ENCODE measurements around the gene YBX2.

The YBX2 gene

GRCh38 chr17:7262935-7263800, 31.3 kb downstream of the YBX2 start (continued):
- TF ChIP-seq ZNF530 (tag by site-specific recombination; IDR thresholded peaks at IDR 0.05; ENCODE audit: low read depth) (no peak), ZNF223 (tag by site-specific recombination; IDR thresholded peaks at IDR 0.05) (no peak), ZNF214 (tag by site-specific recombination; IDR thresholded peaks at IDR 0.05; ENCODE audit: borderline replicate concordance) (no peak), ZBTB8A (tag by site-specific recombination; IDR thresholded peaks at IDR 0.05) (no peak), ZNF426 (tag by site-specific recombination; IDR thresholded peaks at IDR 0.05) (no peak), ZNF184 (tag by site-specific recombination; IDR thresholded peaks at IDR 0.05) (no peak), ZNF596 (tag by site-specific recombination; IDR thresholded peaks at IDR 0.05) (no peak), ZXDB (tag by site-specific recombination; IDR thresholded peaks at IDR 0.05) (no peak), ZNF146 (tag by site-specific recombination; IDR thresholded peaks at IDR 0.05) (no peak), SCRT2 (tag by site-specific recombination; IDR thresholded peaks at IDR 0.05) (no peak), KLF16 (tag by site-specific recombination; IDR thresholded peaks at IDR 0.05) (no peak), ZNF548 (tag by site-specific recombination; IDR thresholded peaks at IDR 0.05) (no peak), YY1 (tag by site-specific recombination; IDR thresholded peaks at IDR 0.05) (no peak), MEIS1 (CRISPR knock-in tag; IDR thresholded peaks at IDR 0.05; ENCODE audit: borderline replicate concordance) (no peak), ZSCAN16 (tag by site-specific recombination; IDR thresholded peaks at IDR 0.05) (no peak), ZNF510 (tag by site-specific recombination; IDR thresholded peaks at IDR 0.05; ENCODE audit: insufficient replicate concordance) (no peak), ZNF654 (tag by site-specific recombination; IDR thresholded peaks at IDR 0.05; ENCODE audit: low read depth) (no peak), ZNF76 (tag by site-specific recombination; IDR thresholded peaks at IDR 0.05; ENCODE audit: borderline replicate concordance, low read depth) (no peak), IKZF3 (tag by site-specific recombination; IDR thresholded peaks at IDR 0.05) (no peak), ZNF416 (tag by site-specific recombination; IDR thresholded peaks at IDR 0.05) (no peak), ZNF585B (tag by site-specific recombination; IDR thresholded peaks at IDR 0.05) (no peak), ZNF558 (tag by site-specific recombination; IDR thresholded peaks at IDR 0.05) (no peak)
- TF ChIP-seq, protein P1, sequence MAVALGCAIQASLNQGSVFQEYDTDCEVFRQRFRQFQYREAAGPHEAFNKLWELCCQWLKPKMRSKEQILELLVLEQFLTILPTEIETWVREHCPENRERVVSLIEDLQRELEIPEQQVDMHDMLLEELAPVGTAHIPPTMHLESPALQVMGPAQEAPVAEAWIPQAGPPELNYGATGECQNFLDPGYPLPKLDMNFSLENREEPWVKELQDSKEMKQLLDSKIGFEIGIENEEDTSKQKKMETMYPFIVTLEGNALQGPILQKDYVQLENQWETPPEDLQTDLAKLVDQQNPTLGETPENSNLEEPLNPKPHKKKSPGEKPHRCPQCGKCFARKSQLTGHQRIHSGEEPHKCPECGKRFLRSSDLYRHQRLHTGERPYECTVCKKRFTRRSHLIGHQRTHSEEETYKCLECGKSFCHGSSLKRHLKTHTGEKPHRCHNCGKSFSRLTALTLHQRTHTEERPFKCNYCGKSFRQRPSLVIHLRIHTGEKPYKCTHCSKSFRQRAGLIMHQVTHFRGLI (tag by site-specific recombination; IDR thresholded peaks at IDR 0.05): no peak
- TF ChIP-seq, protein P2, sequence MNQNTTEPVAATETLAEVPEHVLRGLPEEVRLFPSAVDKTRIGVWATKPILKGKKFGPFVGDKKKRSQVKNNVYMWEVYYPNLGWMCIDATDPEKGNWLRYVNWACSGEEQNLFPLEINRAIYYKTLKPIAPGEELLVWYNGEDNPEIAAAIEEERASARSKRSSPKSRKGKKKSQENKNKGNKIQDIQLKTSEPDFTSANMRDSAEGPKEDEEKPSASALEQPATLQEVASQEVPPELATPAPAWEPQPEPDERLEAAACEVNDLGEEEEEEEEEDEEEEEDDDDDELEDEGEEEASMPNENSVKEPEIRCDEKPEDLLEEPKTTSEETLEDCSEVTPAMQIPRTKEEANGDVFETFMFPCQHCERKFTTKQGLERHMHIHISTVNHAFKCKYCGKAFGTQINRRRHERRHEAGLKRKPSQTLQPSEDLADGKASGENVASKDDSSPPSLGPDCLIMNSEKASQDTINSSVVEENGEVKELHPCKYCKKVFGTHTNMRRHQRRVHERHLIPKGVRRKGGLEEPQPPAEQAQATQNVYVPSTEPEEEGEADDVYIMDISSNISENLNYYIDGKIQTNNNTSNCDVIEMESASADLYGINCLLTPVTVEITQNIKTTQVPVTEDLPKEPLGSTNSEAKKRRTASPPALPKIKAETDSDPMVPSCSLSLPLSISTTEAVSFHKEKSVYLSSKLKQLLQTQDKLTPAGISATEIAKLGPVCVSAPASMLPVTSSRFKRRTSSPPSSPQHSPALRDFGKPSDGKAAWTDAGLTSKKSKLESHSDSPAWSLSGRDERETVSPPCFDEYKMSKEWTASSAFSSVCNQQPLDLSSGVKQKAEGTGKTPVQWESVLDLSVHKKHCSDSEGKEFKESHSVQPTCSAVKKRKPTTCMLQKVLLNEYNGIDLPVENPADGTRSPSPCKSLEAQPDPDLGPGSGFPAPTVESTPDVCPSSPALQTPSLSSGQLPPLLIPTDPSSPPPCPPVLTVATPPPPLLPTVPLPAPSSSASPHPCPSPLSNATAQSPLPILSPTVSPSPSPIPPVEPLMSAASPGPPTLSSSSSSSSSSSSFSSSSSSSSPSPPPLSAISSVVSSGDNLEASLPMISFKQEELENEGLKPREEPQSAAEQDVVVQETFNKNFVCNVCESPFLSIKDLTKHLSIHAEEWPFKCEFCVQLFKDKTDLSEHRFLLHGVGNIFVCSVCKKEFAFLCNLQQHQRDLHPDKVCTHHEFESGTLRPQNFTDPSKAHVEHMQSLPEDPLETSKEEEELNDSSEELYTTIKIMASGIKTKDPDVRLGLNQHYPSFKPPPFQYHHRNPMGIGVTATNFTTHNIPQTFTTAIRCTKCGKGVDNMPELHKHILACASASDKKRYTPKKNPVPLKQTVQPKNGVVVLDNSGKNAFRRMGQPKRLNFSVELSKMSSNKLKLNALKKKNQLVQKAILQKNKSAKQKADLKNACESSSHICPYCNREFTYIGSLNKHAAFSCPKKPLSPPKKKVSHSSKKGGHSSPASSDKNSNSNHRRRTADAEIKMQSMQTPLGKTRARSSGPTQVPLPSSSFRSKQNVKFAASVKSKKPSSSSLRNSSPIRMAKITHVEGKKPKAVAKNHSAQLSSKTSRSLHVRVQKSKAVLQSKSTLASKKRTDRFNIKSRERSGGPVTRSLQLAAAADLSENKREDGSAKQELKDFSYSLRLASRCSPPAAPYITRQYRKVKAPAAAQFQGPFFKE (tag by site-specific recombination; IDR thresholded peaks at IDR 0.05; ENCODE audit: borderline replicate concordance): no peak
- TF ChIP-seq, protein P3, sequence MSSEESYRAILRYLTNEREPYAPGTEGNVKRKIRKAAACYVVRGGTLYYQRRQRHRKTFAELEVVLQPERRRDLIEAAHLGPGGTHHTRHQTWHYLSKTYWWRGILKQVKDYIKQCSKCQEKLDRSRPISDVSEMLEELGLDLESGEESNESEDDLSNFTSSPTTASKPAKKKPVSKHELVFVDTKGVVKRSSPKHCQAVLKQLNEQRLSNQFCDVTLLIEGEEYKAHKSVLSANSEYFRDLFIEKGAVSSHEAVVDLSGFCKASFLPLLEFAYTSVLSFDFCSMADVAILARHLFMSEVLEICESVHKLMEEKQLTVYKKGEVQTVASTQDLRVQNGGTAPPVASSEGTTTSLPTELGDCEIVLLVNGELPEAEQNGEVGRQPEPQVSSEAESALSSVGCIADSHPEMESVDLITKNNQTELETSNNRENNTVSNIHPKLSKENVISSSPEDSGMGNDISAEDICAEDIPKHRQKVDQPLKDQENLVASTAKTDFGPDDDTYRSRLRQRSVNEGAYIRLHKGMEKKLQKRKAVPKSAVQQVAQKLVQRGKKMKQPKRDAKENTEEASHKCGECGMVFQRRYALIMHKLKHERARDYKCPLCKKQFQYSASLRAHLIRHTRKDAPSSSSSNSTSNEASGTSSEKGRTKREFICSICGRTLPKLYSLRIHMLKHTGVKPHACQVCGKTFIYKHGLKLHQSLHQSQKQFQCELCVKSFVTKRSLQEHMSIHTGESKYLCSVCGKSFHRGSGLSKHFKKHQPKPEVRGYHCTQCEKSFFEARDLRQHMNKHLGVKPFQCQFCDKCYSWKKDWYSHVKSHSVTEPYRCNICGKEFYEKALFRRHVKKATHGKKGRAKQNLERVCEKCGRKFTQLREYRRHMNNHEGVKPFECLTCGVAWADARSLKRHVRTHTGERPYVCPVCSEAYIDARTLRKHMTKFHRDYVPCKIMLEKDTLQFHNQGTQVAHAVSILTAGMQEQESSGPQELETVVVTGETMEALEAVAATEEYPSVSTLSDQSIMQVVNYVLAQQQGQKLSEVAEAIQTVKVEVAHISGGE (tag by site-specific recombination; conservative IDR thresholded peaks at IDR 0.05; ENCODE audit: low read depth): no peak
- TF ChIP-seq, protein P4, sequence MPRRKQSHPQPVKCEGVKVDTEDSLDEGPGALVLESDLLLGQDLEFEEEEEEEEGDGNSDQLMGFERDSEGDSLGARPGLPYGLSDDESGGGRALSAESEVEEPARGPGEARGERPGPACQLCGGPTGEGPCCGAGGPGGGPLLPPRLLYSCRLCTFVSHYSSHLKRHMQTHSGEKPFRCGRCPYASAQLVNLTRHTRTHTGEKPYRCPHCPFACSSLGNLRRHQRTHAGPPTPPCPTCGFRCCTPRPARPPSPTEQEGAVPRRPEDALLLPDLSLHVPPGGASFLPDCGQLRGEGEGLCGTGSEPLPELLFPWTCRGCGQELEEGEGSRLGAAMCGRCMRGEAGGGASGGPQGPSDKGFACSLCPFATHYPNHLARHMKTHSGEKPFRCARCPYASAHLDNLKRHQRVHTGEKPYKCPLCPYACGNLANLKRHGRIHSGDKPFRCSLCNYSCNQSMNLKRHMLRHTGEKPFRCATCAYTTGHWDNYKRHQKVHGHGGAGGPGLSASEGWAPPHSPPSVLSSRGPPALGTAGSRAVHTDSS (tag by site-specific recombination; IDR thresholded peaks at IDR 0.05): no peak
- TF ChIP-seq, protein P5, sequence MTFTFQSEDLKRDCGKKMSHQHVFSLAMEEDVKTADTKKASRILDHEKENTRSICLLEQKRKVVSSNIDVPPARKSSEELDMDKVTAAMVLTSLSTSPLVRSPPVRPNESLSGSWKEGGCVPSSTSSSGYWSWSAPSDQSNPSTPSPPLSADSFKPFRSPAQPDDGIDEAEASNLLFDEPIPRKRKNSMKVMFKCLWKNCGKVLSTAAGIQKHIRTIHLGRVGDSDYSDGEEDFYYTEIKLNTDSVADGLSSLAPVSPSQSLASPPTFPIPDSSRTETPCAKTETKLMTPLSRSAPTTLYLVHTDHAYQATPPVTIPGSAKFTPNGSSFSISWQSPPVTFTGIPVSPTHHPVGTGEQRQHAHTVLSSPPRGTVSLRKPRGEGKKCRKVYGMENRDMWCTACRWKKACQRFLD (tag by site-specific recombination; IDR thresholded peaks at IDR 0.05): no peak

Measured in HEK293 (cell line).